ENCODE measurements around the gene CTDP1.

The CTDP1 gene

DNA sequence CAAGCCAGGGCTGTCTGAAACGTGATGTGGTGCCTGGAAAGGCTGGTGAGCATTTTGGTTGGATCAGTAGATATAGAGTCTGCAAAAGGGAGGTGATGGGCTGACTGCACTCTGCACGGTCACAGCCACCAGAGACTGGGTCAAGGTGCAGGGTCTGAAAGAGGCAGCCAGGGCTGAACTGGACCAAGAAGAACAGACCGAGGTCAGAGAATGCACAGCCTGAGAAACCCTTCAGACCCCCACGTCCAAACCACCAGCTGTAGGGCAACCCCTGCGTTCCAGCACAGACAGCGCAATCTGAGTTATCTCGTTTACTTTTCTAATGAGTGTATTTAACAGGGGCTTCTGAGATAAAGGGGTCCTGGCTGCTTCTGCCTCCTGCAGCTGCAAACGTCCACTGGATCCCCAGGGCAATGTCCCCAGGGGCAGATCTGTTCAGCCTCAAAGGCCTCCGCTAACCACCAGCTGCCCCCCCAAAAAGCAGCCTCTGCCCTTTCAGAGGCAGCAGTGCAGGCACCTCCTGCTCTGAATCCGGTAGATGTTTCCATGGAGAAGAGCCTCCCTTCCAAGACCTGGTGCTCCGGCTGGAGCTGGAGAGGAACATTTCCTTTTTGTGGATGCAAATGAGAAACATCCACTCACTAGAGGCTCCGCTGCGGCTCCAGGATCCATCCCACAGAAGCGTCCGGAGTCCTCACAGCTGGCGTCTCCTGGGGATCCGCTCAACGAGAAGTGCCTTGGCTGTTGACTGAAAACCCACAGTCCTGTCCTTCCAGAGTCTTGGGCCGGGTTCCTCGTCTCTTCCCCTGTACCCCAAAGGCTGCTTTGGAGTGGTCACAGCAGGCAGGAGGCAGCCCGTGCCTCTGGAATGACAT is 117.2 kb downstream of the CTDP1 start:
- DNase-seq (ENCODE audit: low spot score): no peak

DNA sequence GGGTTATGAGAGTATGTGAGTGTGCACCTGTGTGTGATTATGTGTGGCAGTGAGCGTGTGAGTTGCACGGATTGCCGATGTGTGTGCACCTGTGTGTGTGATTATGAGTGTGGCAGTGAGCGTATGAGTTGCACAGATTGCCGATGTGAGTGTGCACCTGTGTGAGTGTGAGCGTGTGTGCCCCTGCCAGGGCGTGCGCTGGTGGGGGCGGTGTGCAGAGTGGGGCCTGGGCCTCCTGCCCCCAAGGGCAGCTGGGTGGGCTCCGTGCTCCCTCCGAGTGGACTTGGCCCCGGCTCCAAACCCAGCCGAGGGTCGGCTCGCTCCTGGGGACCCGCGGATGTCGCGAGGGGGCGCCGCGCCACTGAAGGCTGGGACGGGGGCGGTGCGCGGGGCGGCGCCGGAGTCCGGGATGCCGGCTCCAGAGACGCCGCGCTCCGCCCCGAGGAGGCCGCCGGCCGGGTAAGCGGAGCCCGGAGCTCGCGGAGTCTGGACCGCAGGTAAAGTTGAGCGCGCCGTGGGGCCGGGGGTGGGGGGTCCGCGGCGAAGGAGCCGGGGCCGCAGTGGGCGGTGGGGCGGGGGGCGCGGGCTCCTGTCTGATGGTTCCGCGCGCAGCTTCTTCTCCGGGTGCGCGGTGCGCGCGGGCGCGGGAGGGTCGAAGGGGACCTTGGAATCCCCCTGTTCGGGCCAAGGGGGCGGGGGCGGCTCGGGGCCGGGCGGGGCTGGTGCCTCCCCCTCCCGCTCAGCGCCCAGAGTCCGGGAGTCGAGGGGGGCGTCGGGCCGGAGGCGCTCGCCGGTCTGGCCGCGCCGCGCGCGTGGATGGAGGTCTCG is 118.1 kb downstream of the CTDP1 start, which contains the start of gene KCNG2:
KCNG2 (plus strand) TSS at position 421 of the 828 bp plus-strand sequence. CDS start 65,730 bp downstream, outside the sequence.
- no peak for DNase-seq (ENCODE audit: low spot score)

DNA sequence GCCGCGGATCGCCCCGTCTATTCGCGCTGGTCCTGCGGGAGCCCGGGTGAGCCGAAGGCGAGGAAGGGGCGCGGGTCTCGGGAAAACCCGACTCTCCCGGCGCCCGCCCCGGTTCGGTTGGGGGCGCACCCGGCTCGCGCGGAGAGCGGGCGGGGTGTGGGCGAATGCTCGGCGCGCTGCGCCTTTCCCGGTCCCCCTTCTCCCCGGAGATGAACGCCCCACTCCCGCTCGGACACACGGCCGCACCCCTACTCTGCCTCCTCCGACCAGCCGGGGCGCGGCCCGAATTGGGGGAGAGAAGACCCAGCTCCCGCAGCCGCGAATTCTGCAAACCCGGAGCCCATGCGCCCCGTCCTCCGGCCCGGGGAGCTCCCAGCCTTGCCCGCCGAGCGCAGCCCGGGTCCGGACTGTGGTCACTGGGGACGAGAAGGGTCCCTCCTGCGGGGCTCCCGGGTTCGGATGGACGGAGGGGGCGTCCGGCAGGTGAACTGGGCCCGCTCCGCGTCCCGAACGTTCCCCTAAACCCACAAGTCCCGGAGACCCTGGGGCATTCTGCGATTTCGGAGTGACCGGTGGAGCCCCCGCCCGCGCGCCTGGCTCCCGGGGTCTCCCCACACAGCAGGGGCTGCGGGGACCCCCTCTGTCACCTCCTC is 118.9 kb downstream of the CTDP1 start:
- no peak for DNase-seq (ENCODE audit: low spot score)

DNA sequence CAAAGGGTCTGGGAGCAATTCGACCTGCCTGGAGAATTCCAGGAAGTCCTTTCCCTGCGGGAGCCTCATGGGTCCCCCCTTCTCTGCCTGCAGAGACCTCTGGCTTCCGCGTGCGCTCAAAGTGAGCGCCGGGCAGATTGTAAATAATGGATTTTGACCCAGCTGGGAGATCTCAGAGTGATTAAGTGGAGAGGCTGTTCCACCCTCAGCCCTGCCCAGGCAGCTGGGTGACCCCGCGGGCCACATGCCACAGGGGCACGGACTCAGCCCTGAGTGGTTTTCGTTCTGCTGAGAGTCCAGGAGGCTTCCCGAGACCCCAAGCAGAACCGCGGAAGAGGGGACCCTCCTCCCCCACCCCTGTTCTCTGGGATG is 119.4 kb downstream of the CTDP1 start:
- DNase-seq (ENCODE audit: low spot score): no peak

DNA sequence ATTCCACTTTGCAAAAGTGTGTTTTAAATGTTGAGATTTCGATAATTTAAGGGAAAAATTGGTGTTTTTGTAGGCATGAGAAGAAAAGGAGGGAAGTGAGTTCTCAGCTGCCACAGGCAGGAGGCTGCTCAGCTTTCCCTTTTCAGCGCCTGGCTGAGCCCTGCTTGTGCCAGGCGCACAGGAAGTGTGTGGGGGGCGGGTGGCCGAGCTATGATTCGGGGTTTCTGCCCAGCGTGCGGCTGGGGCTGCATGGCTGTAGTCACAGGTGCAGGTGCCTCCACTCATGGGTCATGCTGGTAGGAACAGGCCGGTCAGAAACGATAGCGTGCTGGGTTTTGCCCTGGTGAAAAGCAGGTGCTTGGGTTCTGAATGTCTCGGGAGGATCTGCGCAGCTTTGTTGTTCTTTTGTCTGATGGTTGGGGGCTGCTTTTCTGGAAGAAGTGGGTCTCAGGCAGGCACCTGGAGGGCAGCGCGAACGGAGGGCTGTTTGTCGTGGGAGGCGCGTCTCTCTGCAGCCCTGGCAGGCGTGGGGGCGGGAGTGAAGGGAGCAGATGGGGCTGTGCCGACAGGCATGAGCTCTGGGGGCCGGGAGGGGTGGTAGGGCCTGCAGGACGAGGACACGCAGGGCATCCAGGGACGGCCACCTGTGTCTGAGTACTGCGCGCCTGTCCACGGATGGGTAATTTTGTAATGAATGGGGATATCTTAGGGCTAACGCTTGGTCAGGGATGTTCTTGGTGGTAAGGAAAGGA is 120.2 kb downstream of the CTDP1 start:
- DNase-seq (ENCODE audit: low spot score): no peak

DNA sequence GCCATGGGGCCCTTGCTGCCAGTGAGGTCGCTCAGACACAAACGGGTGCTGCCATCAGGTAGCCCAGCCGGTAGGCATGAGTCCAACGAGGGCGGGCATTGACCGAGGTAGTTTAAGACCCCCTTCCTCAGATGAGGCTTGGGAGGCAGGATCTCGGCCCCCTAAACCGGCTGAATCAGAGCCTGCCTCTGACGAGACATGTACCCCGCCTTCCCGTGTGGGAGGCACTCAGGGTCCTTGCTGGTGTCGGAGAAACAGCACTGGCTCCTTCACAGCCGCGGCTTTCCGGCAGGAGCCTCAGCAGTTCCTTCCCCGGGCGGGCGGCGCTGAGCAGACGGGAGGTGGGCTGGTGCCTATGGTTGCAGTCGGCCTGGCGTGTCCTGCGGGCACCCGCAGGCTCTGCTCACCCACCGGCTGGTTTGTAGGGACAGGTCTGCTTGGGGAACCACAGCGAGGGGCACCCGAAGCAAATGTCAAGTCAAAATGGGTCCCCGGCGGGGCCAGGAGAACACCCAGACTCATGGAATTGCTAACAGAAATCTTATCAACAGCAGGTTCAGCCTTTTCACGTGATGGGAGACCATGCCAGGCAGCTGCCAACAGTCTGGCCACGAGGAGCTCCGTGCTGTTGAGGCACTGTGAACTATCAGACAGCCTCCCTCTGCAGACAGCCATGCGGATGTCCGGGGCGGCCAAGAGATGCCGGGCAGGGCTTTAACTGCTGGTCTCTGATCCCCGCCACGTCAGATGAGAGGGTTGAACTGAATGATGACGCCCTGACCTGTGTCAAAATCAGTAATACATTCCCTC is 121.0 kb downstream of the CTDP1 start:
- no peak for DNase-seq (ENCODE audit: low spot score)

DNA sequence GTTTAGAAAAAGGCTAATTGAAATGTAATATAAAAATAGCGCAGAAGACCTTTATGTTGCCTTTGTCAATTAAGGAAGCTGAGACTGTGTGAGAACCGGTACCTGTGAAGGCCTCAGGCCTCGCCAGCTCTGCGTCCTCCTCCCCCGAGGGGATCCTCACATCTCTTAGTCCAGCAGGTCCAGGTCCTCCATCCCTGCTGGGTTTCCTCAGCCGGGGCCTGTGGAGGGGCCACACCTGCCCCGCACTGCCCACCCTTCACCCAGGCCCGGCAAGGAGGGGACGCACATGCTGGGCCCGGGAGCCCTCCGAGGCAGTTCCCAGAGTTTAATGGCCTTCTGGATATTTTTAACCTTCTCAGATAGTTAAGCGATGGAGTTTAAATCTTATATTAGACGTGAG is 121.6 kb downstream of the CTDP1 start:
- DNase-seq (ENCODE audit: low spot score): no peak

DNA sequence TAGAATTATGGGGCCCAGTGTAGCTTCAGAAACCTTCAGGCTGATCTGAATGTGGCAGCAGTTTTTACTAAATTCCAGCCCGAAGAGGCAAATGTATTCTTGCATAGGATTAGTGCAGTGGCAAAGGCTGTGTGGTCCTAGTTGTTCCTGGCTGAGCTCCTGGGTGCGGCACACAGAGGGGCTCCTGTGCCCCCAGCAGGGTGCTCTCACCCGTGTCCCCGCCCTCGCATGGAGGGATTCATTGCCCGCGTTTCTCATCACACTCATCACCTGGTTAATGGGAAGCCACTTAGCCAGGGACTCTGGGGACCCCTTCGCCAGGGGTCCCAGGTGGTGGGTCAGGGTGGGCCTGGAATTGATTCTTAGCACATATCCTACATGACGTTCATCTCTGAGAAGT is 122.0 kb downstream of the CTDP1 start:
- no peak for DNase-seq (ENCODE audit: low spot score)

DNA sequence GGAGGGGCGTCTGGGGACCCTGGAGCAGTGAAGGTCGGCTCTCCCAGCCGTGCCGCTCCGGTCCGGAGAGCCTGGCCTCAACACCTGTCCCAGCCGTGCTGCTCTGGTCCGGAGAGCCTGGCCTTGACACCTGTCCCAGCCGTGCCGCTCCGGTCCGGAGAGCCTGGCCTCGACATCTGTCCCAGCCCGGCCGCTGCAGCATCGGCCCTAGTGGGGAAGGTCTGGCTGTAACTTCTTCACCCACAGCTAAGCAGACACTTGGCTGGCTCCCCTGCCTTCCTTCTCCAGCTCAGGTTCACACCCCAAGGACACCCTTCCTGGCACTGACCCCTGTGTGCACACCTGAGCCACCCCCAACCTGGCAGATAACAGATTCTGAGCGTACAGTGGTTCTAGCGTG is 122.7 kb downstream of the CTDP1 start:
- DNase-seq (ENCODE audit: low spot score): no peak

DNA sequence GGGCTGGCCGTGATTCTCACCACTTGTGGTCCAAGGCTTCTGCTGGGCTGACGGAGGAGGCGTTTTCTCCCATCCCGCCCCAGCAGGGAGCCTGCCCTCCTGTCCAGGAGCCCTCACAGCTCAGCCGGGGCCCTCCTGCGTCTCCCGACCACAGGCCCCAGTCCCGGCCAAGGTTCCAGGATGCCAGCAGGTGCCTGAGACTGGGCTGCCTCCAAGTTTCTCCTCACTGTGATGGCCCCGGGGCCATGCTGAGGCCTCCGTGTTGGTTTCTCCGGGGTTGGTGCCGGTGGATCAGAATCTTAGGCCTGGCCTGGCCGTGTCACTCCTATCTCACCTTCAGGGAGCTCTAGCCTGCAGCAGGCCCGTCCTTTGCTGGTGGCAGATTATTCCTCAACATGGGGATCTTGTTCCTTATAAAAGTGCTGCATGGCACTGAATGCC is 124.0 kb downstream of the CTDP1 start:
- no peak for DNase-seq (ENCODE audit: low spot score)
